Ectodermal cell (in vitro differentiated cells): ENCODE measurements around the gene FGFR3. TPM values are rescaled to one million over a fixed set of nuclear protein-coding genes. Genes with fewer than 3 reads are reported as not detected.

Source experiments
- H3K27ac ChIP-seq: 2 replicates; pipeline ENCODE4 v1.7.0; 2013; ENCODE audit warnings: mild to moderate bottlenecking, low read depth, low read length; ENCODE audit not compliant: insufficient read depth, poor library complexity, severe bottlenecking
- H3K27me3 ChIP-seq: 2 replicates; pipeline ENCODE4 v1.7.0; 2013; ENCODE audit warnings: mild to moderate bottlenecking, low read length; ENCODE audit not compliant: insufficient read depth, control insufficient read depth, poor library complexity, severe bottlenecking
- H3K36me3 ChIP-seq: one replicate; pipeline ENCODE4 v1.7.0; 2013; ENCODE audit warnings: low read length; ENCODE audit not compliant: control insufficient read depth, insufficient read depth
- H3K4me1 ChIP-seq: one replicate; pipeline ENCODE4 v1.7.0; 2013; ENCODE audit warnings: low read length; ENCODE audit not compliant: control insufficient read depth, insufficient read depth
- H3K4me3 ChIP-seq: 2 replicates; pipeline ENCODE4 v1.7.0; 2013; ENCODE audit warnings: low read depth, low read length, control low read depth; ENCODE audit not compliant: insufficient read depth
- H3K9me3 ChIP-seq: 2 replicates; pipeline ENCODE4 v1.7.0; 2013; ENCODE audit warnings: mild to moderate bottlenecking, low read length, moderate library complexity; ENCODE audit not compliant: control insufficient read depth
- WGBS, 2 experiments: methylation state at CpG; one replicate each; pipeline ENCODE4 v1.1.7; 2013; ENCODE audit warnings: missing lambda C conversion rate in 2 of 2; 5-methylcytosine and 5-hydroxymethylcytosine counted together
- polyA plus RNA-seq, 4 experiments: library from polyadenylated mRNA; stranded (reverse); fragments of 50-300 nt; gene quantifications; one replicate each; pipeline ENCODE4 v1.2.3, GENCODE V29; 2013

The FGFR3 gene
- 89.9 TPM for polyA plus RNA-seq (2013, experiment 1 of 4)
- polyA plus RNA-seq (2013, experiment 2 of 4): 72.5 TPM
- polyA plus RNA-seq (2013, experiment 3 of 4): 77.8 TPM
- polyA plus RNA-seq (2013, experiment 4 of 4): 77.4 TPM

- H3K4me3 ChIP-seq: peak within 1 kb of the TSS; percentile 63
- H3K27me3 ChIP-seq: peaks cover 32% of the 10 kb centered on the region
- no peaks in the 10 kb centered on the region for H3K36me3 ChIP-seq
- H3K4me1 ChIP-seq: peaks cover 30% of the 10 kb centered on the region
- WGBS, 2 experiments: 0 to 1% methylated on average over 95 of the region's 95 CpGs
- no peaks in the 10 kb centered on the region for H3K9me3 ChIP-seq
- no peak within 1 kb of the TSS for H3K27ac ChIP-seq
These were observed at the start of gene FGFR3 for GRCh38 chr4:1792832-1793495. FGFR3 (plus strand) TSS chr4:1793293; CDS start chr4:1793935, 642 bp downstream.

- Histone ChIP-seq H3K4me1 (peaks cover 11% of the 10 kb centered on the region), H3K4me3 (no peak overlapping the region), H3K27ac (no peak overlapping the region), H3K36me3 (peaks cover 56% of the 10 kb centered on the region), H3K9me3 (no peaks in the 10 kb centered on the region), H3K27me3 (peaks cover 3% of the 10 kb centered on the region)
- 86 to 88% methylated on average over 12 of the region's 12 CpGs for WGBS, 2 experiments
These were observed 49.5 kb upstream of the FGFR3 start for GRCh38 chr4:1743551-1743950.

- Histone ChIP-seq H3K27me3 (peaks cover 3% of the 10 kb centered on the region), H3K36me3 (peaks cover 52% of the 10 kb centered on the region), H3K9me3 (no peaks in the 10 kb centered on the region), H3K27ac (no peak overlapping the region), H3K4me3 (no peak overlapping the region), H3K4me1 (peaks cover 12% of the 10 kb centered on the region)
- WGBS, 2 experiments: 93 to 95% methylated on average over 6 of the region's 6 CpGs
These were observed 49.1 kb upstream of the FGFR3 start for GRCh38 chr4:1743975-1744374.

GRCh38 chr4:1744552-1744951 lies 48.5 kb upstream of the FGFR3 start:
- Histone ChIP-seq H3K4me1 (peaks cover 12% of the 10 kb centered on the region), H3K27ac (no peak overlapping the region), H3K27me3 (peaks cover 3% of the 10 kb centered on the region), H3K9me3 (no peaks in the 10 kb centered on the region), H3K4me3 (no peak overlapping the region), H3K36me3 (peaks cover 46% of the 10 kb centered on the region)
- WGBS, 2 experiments: 91 to 96% methylated on average over 14 of the region's 14 CpGs

- Histone ChIP-seq H3K9me3 (no peaks in the 10 kb centered on the region), H3K27me3 (peaks cover 3% of the 10 kb centered on the region), H3K4me1 (peaks cover 12% of the 10 kb centered on the region), H3K27ac (no peak overlapping the region), H3K4me3 (no peak overlapping the region), H3K36me3 (peaks cover 41% of the 10 kb centered on the region)
- WGBS, 2 experiments: 91 to 93% methylated on average over 13 of the region's 13 CpGs
These were observed 47.9 kb upstream of the FGFR3 start for GRCh38 chr4:1745165-1745564.

- no peak overlapping the region for H3K4me3 ChIP-seq
- H3K4me1 ChIP-seq: peaks cover 12% of the 10 kb centered on the region
- WGBS, 2 experiments: 84% methylated on average over 12 of the region's 12 CpGs
These were observed 47.4 kb upstream of the FGFR3 start for GRCh38 chr4:1745697-1746096.

GRCh38 chr4:1746265-1746691 lies 46.8 kb upstream of the FGFR3 start:
- Histone ChIP-seq H3K36me3 (peaks cover 31% of the 10 kb centered on the region), H3K4me3 (no peak overlapping the region), H3K27me3 (peaks cover 3% of the 10 kb centered on the region), H3K9me3 (no peaks in the 10 kb centered on the region), H3K27ac (no peak overlapping the region), H3K4me1 (peaks cover 12% of the 10 kb centered on the region)
- 27 to 28% methylated on average over 17 of the region's 17 CpGs for WGBS, 2 experiments

More at GRCh38 chr4:1745697-1746096, 47.4 kb upstream of the FGFR3 start:
- H3K27ac ChIP-seq: no peak overlapping the region
- peaks cover 37% of the 10 kb centered on the region for H3K36me3 ChIP-seq
- peaks cover 3% of the 10 kb centered on the region for H3K27me3 ChIP-seq
- no peaks in the 10 kb centered on the region for H3K9me3 ChIP-seq

- 87 to 88% methylated on average over 33 of the region's 33 CpGs for WGBS, 2 experiments
- Histone ChIP-seq H3K4me3 (no peak overlapping the region), H3K9me3 (no peaks in the 10 kb centered on the region), H3K27me3 (peaks cover 3% of the 10 kb centered on the region), H3K27ac (no peak overlapping the region), H3K36me3 (peaks cover 23% of the 10 kb centered on the region), H3K4me1 (peaks cover 20% of the 10 kb centered on the region)
These were observed 46.0 kb upstream of the FGFR3 start for GRCh38 chr4:1746919-1747602.

GRCh38 chr4:1747603-1747967 lies 45.5 kb upstream of the FGFR3 start:
- no peak overlapping the region for H3K4me3 ChIP-seq

GRCh38 chr4:1748465-1748995 lies 44.6 kb upstream of the FGFR3 start:
- Histone ChIP-seq H3K27me3 (peaks cover 3% of the 10 kb centered on the region), H3K27ac (no peak overlapping the region), H3K36me3 (peaks cover 16% of the 10 kb centered on the region), H3K4me1 (peaks cover 27% of the 10 kb centered on the region), H3K9me3 (no peaks in the 10 kb centered on the region), H3K4me3 (no peak overlapping the region)
- WGBS, 2 experiments: 13% methylated on average over 29 of the region's 29 CpGs

More at GRCh38 chr4:1747603-1747967, 45.5 kb upstream of the FGFR3 start:
- Histone ChIP-seq H3K36me3 (peaks cover 19% of the 10 kb centered on the region), H3K4me1 (peaks cover 25% of the 10 kb centered on the region), H3K27me3 (peaks cover 3% of the 10 kb centered on the region), H3K9me3 (no peaks in the 10 kb centered on the region), H3K27ac (no peak overlapping the region)
- 92% methylated on average over 16 of the region's 16 CpGs for WGBS, 2 experiments
